ENCODE results near the gene MEIG1.
"Not testable (repeated sequence)": the region's sequence is repeated elsewhere in the genome, so short reads cannot be mapped to it uniquely, and the experiment has no call there.

Gene MEIG1

DNA sequence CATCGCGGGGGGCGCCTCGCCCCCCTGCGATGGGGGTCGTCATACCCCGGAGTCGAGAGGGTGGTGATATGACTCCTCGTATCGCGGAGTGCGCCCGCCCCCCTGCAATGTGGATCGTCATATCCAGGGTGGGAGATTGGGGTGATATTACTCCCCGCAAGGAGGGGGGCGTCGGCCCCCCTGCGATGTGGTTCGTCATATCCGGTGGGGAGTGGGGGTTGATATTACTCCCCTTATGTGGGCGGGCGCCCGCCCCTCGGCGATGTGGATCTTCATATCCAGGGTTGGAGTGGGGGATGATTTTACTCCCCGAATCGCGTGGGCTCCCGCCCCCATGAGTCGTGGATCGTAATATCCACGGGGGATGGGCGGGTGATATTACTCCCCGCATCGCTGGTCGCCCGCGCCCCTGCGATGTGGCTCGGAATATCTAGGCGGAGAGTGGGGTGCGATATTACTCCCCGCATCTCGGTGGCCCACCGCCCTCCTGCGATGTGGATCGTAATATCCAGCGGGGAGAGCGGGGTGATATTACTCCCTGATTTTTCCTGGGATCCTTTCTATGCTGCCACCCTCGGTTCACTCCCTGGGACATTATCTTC, 36.9 kb downstream of the MEIG1 start:
- H3K27me3 ChIP-seq (ENCODE audit: control insufficient read depth, insufficient read depth, low read length) = peaks cover 21% of the 10 kb centered on the region
- no peak overlapping the region for H3K27ac ChIP-seq (ENCODE audit: low read length)
- H3K4me1 ChIP-seq (ENCODE audit: control insufficient read depth, low read depth, low read length) = no peaks in the 10 kb centered on the region
- H3K9ac ChIP-seq (ENCODE audit: low read length) = no peak overlapping the region
- H3K36me3 ChIP-seq (ENCODE audit: control insufficient read depth, low read depth, low read length) = no peaks in the 10 kb centered on the region
- H3K4me3 ChIP-seq (ENCODE audit: low read length) = peak overlapping the region; percentile 64
- H3K9me3 ChIP-seq (ENCODE audit: control insufficient read depth, low read depth, low read length) = no peaks in the 10 kb centered on the region

DNA sequence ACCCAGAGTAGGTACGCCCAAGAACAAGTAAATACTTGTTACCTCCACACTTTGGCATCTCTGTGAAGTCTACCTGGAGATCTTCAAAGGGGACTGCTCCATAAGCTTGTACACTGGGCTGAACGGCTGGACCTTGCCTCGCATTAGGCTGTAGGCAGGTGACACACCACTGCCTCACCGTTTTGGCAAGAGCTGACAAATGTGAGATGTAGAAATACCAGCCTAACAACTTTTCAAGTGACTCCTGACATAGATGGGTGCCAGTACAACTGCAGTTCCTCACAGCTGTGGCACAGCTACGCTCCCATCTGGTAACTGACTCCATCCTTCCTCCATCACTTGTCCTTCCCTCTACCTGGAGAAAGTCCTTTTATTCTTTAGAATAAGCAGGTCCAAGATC, 54.3 kb downstream of the MEIG1 start:
- not testable (repeated sequence) for H3K4me3 ChIP-seq (ENCODE audit: low read length); H3K27me3 ChIP-seq (ENCODE audit: control insufficient read depth, insufficient read depth, low read length); H3K27ac ChIP-seq (ENCODE audit: low read length); H3K9me3 ChIP-seq (ENCODE audit: control insufficient read depth, low read depth, low read length); H3K9ac ChIP-seq (ENCODE audit: low read length); H3K36me3 ChIP-seq (ENCODE audit: control insufficient read depth, low read depth, low read length); H3K4me1 ChIP-seq (ENCODE audit: control insufficient read depth, low read depth, low read length)

DNA sequence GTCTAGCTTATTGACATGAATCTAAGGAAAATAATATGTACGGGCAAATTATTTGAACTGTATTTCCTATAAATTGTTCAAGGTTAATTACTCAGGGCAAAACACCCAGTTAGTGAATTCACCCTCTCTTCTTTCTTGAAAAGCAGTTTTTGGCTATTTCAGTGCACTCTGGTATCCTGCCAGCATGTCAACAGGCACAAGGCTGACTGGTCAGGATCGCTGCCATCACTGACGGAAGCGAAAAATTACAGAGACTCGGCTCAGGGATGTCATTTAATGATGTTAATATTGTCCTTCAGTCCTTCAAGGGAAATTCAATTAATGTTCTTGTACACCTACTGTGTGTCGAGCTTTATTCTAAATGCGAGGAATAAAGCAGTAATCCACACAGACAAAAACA, 56.3 kb downstream of the MEIG1 start:
- no peaks in the 10 kb centered on the region for H3K36me3 ChIP-seq (ENCODE audit: control insufficient read depth, low read depth, low read length)
- H3K27me3 ChIP-seq (ENCODE audit: control insufficient read depth, insufficient read depth, low read length) = no peaks in the 10 kb centered on the region
- H3K4me3 ChIP-seq (ENCODE audit: low read length) = no peak overlapping the region
- H3K4me1 ChIP-seq (ENCODE audit: control insufficient read depth, low read depth, low read length) = no peaks in the 10 kb centered on the region
- H3K27ac ChIP-seq (ENCODE audit: low read length) = no peak overlapping the region
- H3K9me3 ChIP-seq (ENCODE audit: control insufficient read depth, low read depth, low read length) = no peaks in the 10 kb centered on the region
- H3K9ac ChIP-seq (ENCODE audit: low read length) = no peak overlapping the region

DNA sequence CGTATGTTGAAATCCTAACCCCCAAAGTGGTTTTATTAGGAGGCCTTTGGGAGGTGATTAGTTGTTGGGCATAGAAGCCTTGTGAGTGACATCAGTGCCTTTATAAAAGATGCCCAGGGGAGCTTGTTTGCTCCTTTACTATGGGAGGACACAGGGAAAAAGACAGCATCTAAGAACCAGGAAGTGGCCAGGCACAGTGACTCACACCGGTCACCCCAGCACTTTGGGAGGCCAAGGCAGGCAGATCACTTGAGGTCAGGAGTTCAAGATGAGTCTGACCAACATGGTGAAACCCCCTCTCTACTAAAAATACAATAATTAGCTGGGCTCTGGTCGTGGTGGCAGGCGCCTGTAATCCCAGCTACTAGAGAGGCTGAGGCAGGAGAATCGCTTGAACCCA, 61.8 kb downstream of the MEIG1 start:
- H3K27ac ChIP-seq (ENCODE audit: low read length); H3K9me3 ChIP-seq (ENCODE audit: control insufficient read depth, low read depth, low read length); H3K36me3 ChIP-seq (ENCODE audit: control insufficient read depth, low read depth, low read length); H3K4me3 ChIP-seq (ENCODE audit: low read length); H3K27me3 ChIP-seq (ENCODE audit: control insufficient read depth, insufficient read depth, low read length); H3K9ac ChIP-seq (ENCODE audit: low read length); H3K4me1 ChIP-seq (ENCODE audit: control insufficient read depth, low read depth, low read length): not testable (repeated sequence)
